Loucy (cell line): ENCODE data around the gene RAB19.
A peak's percentile ranks its signal among the peaks of the same experiment; 100 is the strongest.
"Not testable (repeated sequence)": the region's sequence is repeated elsewhere in the genome, so short reads cannot be mapped to it uniquely, and the experiment has no call there.

Experiments used
- H2AFZ ChIP-seq: fragments of 200-600 bp; sonication (generic); 2 replicates; pipeline ENCODE4 v1.6.0; 2016; ENCODE audit warnings: antibody characterized with exemption, mild to moderate bottlenecking, low read length, moderate library complexity
- H3F3A ChIP-seq: fragments of 200-600 bp; 2 replicates; pipeline ENCODE4 v1.6.0; 2016; ENCODE audit warnings: antibody characterized with exemption, low read depth, mild to moderate bottlenecking
- H3K27me3 ChIP-seq: fragments of 200-600 bp; sonication (generic); 2 replicates; pipeline ENCODE4 v1.6.1; 2014; ENCODE audit warnings: low read length, mild to moderate bottlenecking; ENCODE audit not compliant: insufficient read depth, poor library complexity, severe bottlenecking
- H3K36me3 ChIP-seq: fragments of 200-600 bp; sonication (generic); 2 replicates; pipeline ENCODE4 v1.6.1; 2016; ENCODE audit warnings: low read length; ENCODE audit not compliant: insufficient read depth
- H3K4me1 ChIP-seq: fragments of 200-600 bp; sonication (generic); 2 replicates; pipeline ENCODE4 v1.5.1; 2014; ENCODE audit warnings: low read length, mild to moderate bottlenecking; ENCODE audit not compliant: insufficient read depth, poor library complexity, severe bottlenecking
- H3K4me2 ChIP-seq: fragments of 200-600 bp; sonication (generic); 2 replicates; pipeline ENCODE4 v1.6.0; 2014; ENCODE audit warnings: antibody characterized with exemption, low read length, low read depth, mild to moderate bottlenecking; ENCODE audit not compliant: poor library complexity, severe bottlenecking
- H3K4me3 ChIP-seq: fragments of 200-600 bp; sonication (generic); 2 replicates; pipeline ENCODE4 v1.5.1; 2014; ENCODE audit warnings: low read length, mild to moderate bottlenecking, mixed read lengths; ENCODE audit not compliant: poor library complexity, severe bottlenecking
- H3K79me2 ChIP-seq: fragments of 200-600 bp; sonication (generic); 2 replicates; pipeline ENCODE4 v1.6.1; 2014; ENCODE audit warnings: low read length; ENCODE audit not compliant: insufficient read depth
- H3K9ac ChIP-seq: fragments of 200-600 bp; sonication (generic); 2 replicates; pipeline ENCODE4 v1.6.0; 2014; ENCODE audit warnings: mild to moderate bottlenecking, low read depth, low read length, moderate library complexity; ENCODE audit not compliant: poor library complexity, severe bottlenecking
- H3K9me2 ChIP-seq: fragments of 200-600 bp; sonication (generic); replicated peaks from 2 replicates; pipeline ENCODE4 v1.6.1; 2016; ENCODE audit warnings: low read depth, low read length, mixed read lengths
- H3K9me3 ChIP-seq: fragments of 200-600 bp; sonication (generic); 2 replicates; pipeline ENCODE4 v1.6.1; 2014; ENCODE audit warnings: mild to moderate bottlenecking, antibody characterized with exemption, low read length, low read depth; ENCODE audit not compliant: insufficient read depth
- H4K20me1 ChIP-seq: fragments of 200-600 bp; sonication (generic); 2 replicates; pipeline ENCODE4 v1.6.0; 2014; ENCODE audit warnings: antibody characterized with exemption, low read length, mild to moderate bottlenecking; ENCODE audit not compliant: insufficient read depth, poor library complexity, severe bottlenecking
- CTCF ChIP-seq: fragments of 200-600 bp; sonication (generic); conservative IDR thresholded peaks from 2 replicates; pipeline ENCODE4 v1.5.1; 2014; ENCODE audit warnings: mild to moderate bottlenecking, antibody characterized with exemption, low read length
- EZH2phosphoT487 ChIP-seq: fragments of 200-600 bp; IDR thresholded peaks from 2 replicates; pipeline ENCODE4 v1.6.1; 2018; ENCODE audit warnings: antibody characterized with exemption, mild to moderate bottlenecking, moderate library complexity, borderline replicate concordance

RAB19 gene

GRCh38 chr7:140415361-140415760, 11.5 kb downstream of the RAB19 start:
- Histone ChIP-seq H2AFZ (no peak overlapping the region), H3K9me3 (no peaks in the 10 kb centered on the region), H3K27me3 (no peaks in the 10 kb centered on the region), H3K4me1 (peaks cover 27% of the 10 kb centered on the region), H3K4me2 (no peak overlapping the region), H3K79me2 (no peaks in the 10 kb centered on the region), H3K9me2 (no peaks in the 10 kb centered on the region), H4K20me1 (no peaks in the 10 kb centered on the region), H3K4me3 (no peak overlapping the region), H3F3A (no peaks in the 10 kb centered on the region), H3K36me3 (no peaks in the 10 kb centered on the region), H3K9ac (no peak overlapping the region)
- TF ChIP-seq CTCF (no peak), EZH2phosphoT487 (no peak)

- not testable (repeated sequence) for H3K4me2 ChIP-seq, H3K9me2 ChIP-seq, H2AFZ ChIP-seq, H4K20me1 ChIP-seq, H3K4me3 ChIP-seq, H3K9me3 ChIP-seq, H3K79me2 ChIP-seq, H3F3A ChIP-seq, H3K27me3 ChIP-seq, H3K36me3 ChIP-seq, H3K9ac ChIP-seq
- H3K4me1 ChIP-seq, result peaks cover 27% of the 10 kb centered on the region
Observed at GRCh38 chr7:140415816-140416215, 12.0 kb downstream of the RAB19 start.

GRCh38 chr7:140416560-140416959, 12.7 kb downstream of the RAB19 start:
- H4K20me1 ChIP-seq, result no peaks in the 10 kb centered on the region
- H3K4me3 ChIP-seq, result no peak overlapping the region
- H3K27me3 ChIP-seq, result no peaks in the 10 kb centered on the region
- H3K9ac ChIP-seq, result no peak overlapping the region
- no peaks in the 10 kb centered on the region for H3K79me2 ChIP-seq
- peaks cover 27% of the 10 kb centered on the region for H3K4me1 ChIP-seq
- H3K9me3 ChIP-seq, result no peaks in the 10 kb centered on the region
- no peaks in the 10 kb centered on the region for H3K36me3 ChIP-seq
- TF ChIP-seq EZH2phosphoT487 (no peak), CTCF (no peak)
- no peak overlapping the region for H2AFZ ChIP-seq
- no peaks in the 10 kb centered on the region for H3F3A ChIP-seq
- no peak overlapping the region for H3K4me2 ChIP-seq
- no peaks in the 10 kb centered on the region for H3K9me2 ChIP-seq

- H3K4me2 ChIP-seq, result peak overlapping the region; percentile 48
- peaks cover 27% of the 10 kb centered on the region for H3K4me1 ChIP-seq
- H4K20me1 ChIP-seq, result no peaks in the 10 kb centered on the region
- no peaks in the 10 kb centered on the region for H3K79me2 ChIP-seq
- H3K9me3 ChIP-seq, result no peaks in the 10 kb centered on the region
- H3F3A ChIP-seq, result no peaks in the 10 kb centered on the region
- TF ChIP-seq EZH2phosphoT487, result no peak
- no peak for TF ChIP-seq CTCF
- peak overlapping the region; percentile 57 for H3K9ac ChIP-seq
- peak overlapping the region; percentile 97 for H2AFZ ChIP-seq
- no peaks in the 10 kb centered on the region for H3K36me3 ChIP-seq
- H3K27me3 ChIP-seq, result no peaks in the 10 kb centered on the region
- H3K4me3 ChIP-seq, result no peak overlapping the region
- H3K9me2 ChIP-seq, result no peaks in the 10 kb centered on the region
Observed at GRCh38 chr7:140417456-140418155, 13.7 kb downstream of the RAB19 start.

- peak overlapping the region; percentile 57 for H3K9ac ChIP-seq
Observed at GRCh38 chr7:140418156-140418472, 14.3 kb downstream of the RAB19 start.

More at GRCh38 chr7:140418156-140418472, 14.3 kb downstream of the RAB19 start:
- H3K4me3 ChIP-seq, H3K9me2 ChIP-seq, H3K4me2 ChIP-seq, H3K79me2 ChIP-seq, H3K27me3 ChIP-seq, H3K36me3 ChIP-seq, H3K9me3 ChIP-seq, H3F3A ChIP-seq, H4K20me1 ChIP-seq: not testable (repeated sequence)
- Histone ChIP-seq H3K4me1 (peaks cover 27% of the 10 kb centered on the region), H2AFZ (peak overlapping the region; percentile 97; the same call in 1 of the 2 replicates)
